ENCODE data around the gene CMIP.

The CMIP gene

GRCh38 chr16:81748476-81749198 lies 304.0 kb downstream of the CMIP start:
- Histone ChIP-seq H3K9me3 (ENCODE audit: insufficient read depth, low read length, severe bottlenecking) (no peaks in the 10 kb centered on the region), H3K9ac (ENCODE audit: low read depth, low read length) (no peak overlapping the region), H4K20me1 (ENCODE audit: insufficient read depth, low read length) (no peaks in the 10 kb centered on the region), H3K79me2 (ENCODE audit: insufficient read depth, low read length) (no peaks in the 10 kb centered on the region), H3K4me1 (ENCODE audit: insufficient read depth, low read length) (peaks cover 22% of the 10 kb centered on the region), H2AFZ (ENCODE audit: low read depth, low read length) (no peak overlapping the region), H3K27ac (ENCODE audit: low read length) (no peak overlapping the region), H3K36me3 (ENCODE audit: insufficient read depth, low read length) (no peaks in the 10 kb centered on the region), H3K4me2 (ENCODE audit: insufficient read depth, low read length) (no peak overlapping the region), H3K4me3 (ENCODE audit: low read depth in 1 of 2, low read length in 2 of 2) (no peak overlapping the region), H3K27me3 (ENCODE audit: insufficient read depth, low read length, poor library complexity) (peaks cover 11% of the 10 kb centered on the region)
- TF ChIP-seq CTCF (IDR thresholded peaks at IDR 0.05; ENCODE audit: borderline replicate concordance, extremely low read depth, low read length, poor library complexity, severe bottlenecking): no peak
- TF ChIP-seq EZH2 (IDR thresholded peaks at IDR 0.05; ENCODE audit: borderline replicate concordance, low read depth, low read length, severe bottlenecking): peak; percentile 38
- peak; percentile 26 for DNase-seq
- peak; percentile 39 for ATAC-seq (ENCODE audit: insufficient read depth, low read depth)

- Histone ChIP-seq H3K4me3 (ENCODE audit: low read depth in 1 of 2, low read length in 2 of 2) (no peak overlapping the region), H3K36me3 (ENCODE audit: insufficient read depth, low read length) (no peaks in the 10 kb centered on the region), H3K4me2 (ENCODE audit: insufficient read depth, low read length) (no peak overlapping the region), H3K27me3 (ENCODE audit: insufficient read depth, low read length, poor library complexity) (peaks cover 13% of the 10 kb centered on the region), H2AFZ (ENCODE audit: low read depth, low read length) (no peak overlapping the region), H3K4me1 (ENCODE audit: insufficient read depth, low read length) (0 out of 2 replicates have a peak, but pooled peaks cover 7% of the 10 kb centered on the region), H4K20me1 (ENCODE audit: insufficient read depth, low read length) (no peaks in the 10 kb centered on the region), H3K9me3 (ENCODE audit: insufficient read depth, low read length, severe bottlenecking) (no peaks in the 10 kb centered on the region), H3K27ac (ENCODE audit: low read length) (no peak overlapping the region), H3K9ac (ENCODE audit: low read depth, low read length) (no peak overlapping the region), H3K79me2 (ENCODE audit: insufficient read depth, low read length) (no peaks in the 10 kb centered on the region)
- ATAC-seq (ENCODE audit: insufficient read depth, low read depth): no peak
- no peak for TF ChIP-seq CTCF (IDR thresholded peaks at IDR 0.05; ENCODE audit: borderline replicate concordance, extremely low read depth, low read length, poor library complexity, severe bottlenecking)
- no peak for TF ChIP-seq EZH2 (IDR thresholded peaks at IDR 0.05; ENCODE audit: borderline replicate concordance, low read depth, low read length, severe bottlenecking)
- DNase-seq: no peak
Observed at GRCh38 chr16:81752225-81752875, 307.7 kb downstream of the CMIP start.

- Histone ChIP-seq H3K27ac (ENCODE audit: low read length) (no peak overlapping the region), H3K9me3 (ENCODE audit: insufficient read depth, low read length, severe bottlenecking) (no peaks in the 10 kb centered on the region), H3K4me2 (ENCODE audit: insufficient read depth, low read length) (no peak overlapping the region), H3K4me1 (ENCODE audit: insufficient read depth, low read length) (0 out of 2 replicates have a peak, but pooled peaks cover 7% of the 10 kb centered on the region), H3K9ac (ENCODE audit: low read depth, low read length) (no peak overlapping the region), H3K79me2 (ENCODE audit: insufficient read depth, low read length) (no peaks in the 10 kb centered on the region), H4K20me1 (ENCODE audit: insufficient read depth, low read length) (no peaks in the 10 kb centered on the region), H3K36me3 (ENCODE audit: insufficient read depth, low read length) (no peaks in the 10 kb centered on the region), H3K27me3 (ENCODE audit: insufficient read depth, low read length, poor library complexity) (peaks cover 13% of the 10 kb centered on the region), H2AFZ (ENCODE audit: low read depth, low read length) (no peak overlapping the region), H3K4me3 (ENCODE audit: low read depth in 1 of 2, low read length in 2 of 2) (no peak overlapping the region)
- TF ChIP-seq EZH2 (IDR thresholded peaks at IDR 0.05; ENCODE audit: borderline replicate concordance, low read depth, low read length, severe bottlenecking) (no peak), CTCF (IDR thresholded peaks at IDR 0.05; ENCODE audit: borderline replicate concordance, extremely low read depth, low read length, poor library complexity, severe bottlenecking) (no peak)
- DNase-seq (no peak), ATAC-seq (ENCODE audit: insufficient read depth, low read depth) (no peak)
Observed at GRCh38 chr16:81752876-81753227, 308.2 kb downstream of the CMIP start.
